ENCODE data around the gene ADGRG1. TPM values are rescaled to one million over a fixed set of nuclear protein-coding genes. Genes with fewer than 3 reads are reported as not detected.

ADGRG1 gene
- total and polyA plus RNA-seq, 2 experiments from 2014 or later = 45.9 to 58.0 TPM

DNA sequence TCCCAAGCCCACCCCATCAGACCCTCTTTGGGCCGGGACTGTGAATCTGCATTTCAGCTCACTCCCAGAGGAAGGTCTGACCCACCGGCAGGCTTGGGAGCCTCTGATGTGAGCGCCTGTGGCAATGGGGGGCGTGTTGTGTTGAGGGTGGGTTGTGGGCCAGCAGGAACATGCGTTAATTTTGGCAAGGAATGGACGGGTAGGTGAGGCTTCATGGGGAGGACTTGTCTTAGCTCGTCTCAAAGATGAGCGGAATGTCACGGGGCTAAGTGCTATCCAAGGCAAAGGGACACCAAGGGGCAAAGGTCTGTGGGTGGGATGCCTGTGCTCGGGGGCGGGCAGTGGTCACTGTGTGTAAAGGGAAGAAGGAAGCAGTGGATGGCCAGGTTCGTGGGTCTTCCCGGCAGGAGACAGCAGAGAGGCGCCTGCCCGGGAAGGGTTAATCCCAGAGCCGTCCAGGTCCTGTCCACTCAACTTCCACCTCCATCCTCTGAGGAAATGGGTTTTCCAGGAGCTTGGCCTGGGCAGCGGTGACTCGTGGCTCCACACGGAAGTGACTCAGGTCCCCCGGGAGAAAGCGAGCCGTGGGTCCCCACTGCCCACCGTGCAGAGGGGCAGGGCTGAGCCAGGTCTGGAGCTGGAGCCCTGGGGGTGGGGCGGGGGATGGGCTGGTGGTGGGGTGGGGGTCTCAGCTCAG, 17.4 kb downstream of the ADGRG1 start:
- H3K4me2 ChIP-seq = no peak overlapping the region
- H3K27me3 ChIP-seq = no peaks in the 10 kb centered on the region
- TF ChIP-seq EZH2phosphoT487 (IDR thresholded peaks at IDR 0.05; ENCODE audit: low read depth, severe bottlenecking, unreplicated experiment) (no peak), CTCF (IDR thresholded peaks at IDR 0.05; ENCODE audit: poor library complexity) (no peak), EZH2 (IDR thresholded peaks at IDR 0.05; ENCODE audit: borderline replicate concordance) (no peak)
- H3K4me1 ChIP-seq (ENCODE audit: insufficient read depth) = no peaks in the 10 kb centered on the region
- H3K36me3 ChIP-seq (replicated peaks; ENCODE audit: insufficient read depth, low read depth) = no peaks in the 10 kb centered on the region
- H3K4me3 ChIP-seq = no peak overlapping the region
- no peak overlapping the region for H2AFZ ChIP-seq
- no peaks in the 10 kb centered on the region for H3K9me3 ChIP-seq (ENCODE audit: low read depth)
- WGBS (ENCODE audit: low lambda C conversion rate, missing lambda C conversion rate) = 55% methylated on average over 20 of the region's 24 CpGs
- H3K79me2 ChIP-seq = peaks cover 5% of the 10 kb centered on the region
- no peaks in the 10 kb centered on the region for H3K9me2 ChIP-seq (replicated peaks; ENCODE audit: insufficient read depth)
- H3K27ac ChIP-seq = peak overlapping the region; percentile 48
- DNase-seq (ENCODE audit: low spot score) = no peak
- no peaks in the 10 kb centered on the region for H4K20me1 ChIP-seq (ENCODE audit: insufficient read depth, poor library complexity, severe bottlenecking)

- Histone ChIP-seq H3K9me2 (replicated peaks; ENCODE audit: insufficient read depth) (no peaks in the 10 kb centered on the region), H3K27me3 (no peaks in the 10 kb centered on the region), H3K36me3 (replicated peaks; ENCODE audit: insufficient read depth, low read depth) (no peaks in the 10 kb centered on the region), H4K20me1 (ENCODE audit: insufficient read depth, poor library complexity, severe bottlenecking) (no peaks in the 10 kb centered on the region), H3K4me3 (no peak overlapping the region), H3K9me3 (ENCODE audit: low read depth) (no peaks in the 10 kb centered on the region), H2AFZ (no peak overlapping the region), H3K27ac (no peak overlapping the region), H3K79me2 (peaks cover 5% of the 10 kb centered on the region), H3K4me1 (ENCODE audit: insufficient read depth) (no peaks in the 10 kb centered on the region), H3K4me2 (no peak overlapping the region)
- no peak for DNase-seq (ENCODE audit: low spot score)
- 85% methylated on average over 13 of the region's 14 CpGs for WGBS (ENCODE audit: low lambda C conversion rate, missing lambda C conversion rate)
- TF ChIP-seq CTCF (IDR thresholded peaks at IDR 0.05; ENCODE audit: poor library complexity) (no peak), EZH2 (IDR thresholded peaks at IDR 0.05; ENCODE audit: borderline replicate concordance) (no peak), EZH2phosphoT487 (IDR thresholded peaks at IDR 0.05; ENCODE audit: low read depth, severe bottlenecking, unreplicated experiment) (no peak)
Observed at GRCh38 chr16:57646388-57647039, 18.1 kb downstream of the ADGRG1 start.

DNA sequence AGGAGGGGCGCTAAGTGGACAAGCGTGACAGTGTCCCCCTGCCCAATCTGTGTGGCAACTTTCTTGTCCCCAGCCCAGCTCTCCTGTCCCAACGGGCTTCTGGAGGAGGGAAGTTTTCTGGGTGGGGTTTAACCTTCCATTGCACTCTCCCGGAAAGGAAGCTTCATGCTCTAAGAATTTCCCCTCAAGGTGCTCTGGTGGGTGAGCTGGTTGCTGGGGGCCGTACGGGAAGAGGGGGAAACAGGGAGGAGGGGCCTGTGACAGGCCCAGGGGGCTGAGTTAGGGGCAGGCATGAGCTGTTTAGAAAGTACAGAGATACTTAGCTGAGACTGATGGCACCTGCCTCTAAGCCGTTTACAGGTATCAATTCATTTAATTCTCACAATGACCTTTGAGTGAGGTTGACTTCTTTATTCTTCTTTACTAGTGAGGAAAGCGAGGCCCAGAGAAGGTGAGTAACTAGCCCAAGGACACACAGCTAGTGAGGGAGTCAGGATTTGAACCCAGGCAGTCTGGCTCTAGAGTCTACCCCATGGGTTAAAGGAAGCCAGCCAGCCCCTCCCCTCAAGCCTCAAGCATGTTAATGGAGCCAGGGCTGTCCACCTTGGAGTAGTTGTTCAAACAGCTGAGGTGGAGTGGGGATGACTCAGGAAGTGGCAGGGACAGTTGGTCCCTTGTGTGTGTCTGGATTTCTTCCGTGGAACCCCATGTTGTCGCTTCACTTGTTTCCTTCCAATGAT, 18.9 kb downstream of the ADGRG1 start:
- Histone ChIP-seq H3K9me3 (ENCODE audit: low read depth) (no peaks in the 10 kb centered on the region), H3K4me2 (no peak overlapping the region), H3K27ac (no peak overlapping the region), H2AFZ (no peak overlapping the region), H3K79me2 (peaks cover 5% of the 10 kb centered on the region), H3K36me3 (replicated peaks; ENCODE audit: insufficient read depth, low read depth) (no peaks in the 10 kb centered on the region), H3K4me3 (no peak overlapping the region), H3K27me3 (no peaks in the 10 kb centered on the region), H3K4me1 (ENCODE audit: insufficient read depth) (no peaks in the 10 kb centered on the region), H3K9me2 (replicated peaks; ENCODE audit: insufficient read depth) (no peaks in the 10 kb centered on the region), H4K20me1 (ENCODE audit: insufficient read depth, poor library complexity, severe bottlenecking) (no peaks in the 10 kb centered on the region)
- no peak for DNase-seq (ENCODE audit: low spot score)
- TF ChIP-seq EZH2phosphoT487 (IDR thresholded peaks at IDR 0.05; ENCODE audit: low read depth, severe bottlenecking, unreplicated experiment) = no peak
- no peak for TF ChIP-seq EZH2 (IDR thresholded peaks at IDR 0.05; ENCODE audit: borderline replicate concordance)
- no peak for TF ChIP-seq CTCF (IDR thresholded peaks at IDR 0.05; ENCODE audit: poor library complexity)
- WGBS (ENCODE audit: low lambda C conversion rate, missing lambda C conversion rate) = 66% methylated on average over 10 of the region's 10 CpGs
